ENCODE results near the gene ASAP3. TPM values are rescaled to one million over a fixed set of nuclear protein-coding genes. Genes with fewer than 3 reads are reported as not detected.

Gene ASAP3
- total and polyA plus RNA-seq, 9 of the 15 experiments (the other 6 are each of a cell fraction or from before 2014, with no cell fraction given) = 1.7 to 31.2 (median 17.4) TPM

DNA sequence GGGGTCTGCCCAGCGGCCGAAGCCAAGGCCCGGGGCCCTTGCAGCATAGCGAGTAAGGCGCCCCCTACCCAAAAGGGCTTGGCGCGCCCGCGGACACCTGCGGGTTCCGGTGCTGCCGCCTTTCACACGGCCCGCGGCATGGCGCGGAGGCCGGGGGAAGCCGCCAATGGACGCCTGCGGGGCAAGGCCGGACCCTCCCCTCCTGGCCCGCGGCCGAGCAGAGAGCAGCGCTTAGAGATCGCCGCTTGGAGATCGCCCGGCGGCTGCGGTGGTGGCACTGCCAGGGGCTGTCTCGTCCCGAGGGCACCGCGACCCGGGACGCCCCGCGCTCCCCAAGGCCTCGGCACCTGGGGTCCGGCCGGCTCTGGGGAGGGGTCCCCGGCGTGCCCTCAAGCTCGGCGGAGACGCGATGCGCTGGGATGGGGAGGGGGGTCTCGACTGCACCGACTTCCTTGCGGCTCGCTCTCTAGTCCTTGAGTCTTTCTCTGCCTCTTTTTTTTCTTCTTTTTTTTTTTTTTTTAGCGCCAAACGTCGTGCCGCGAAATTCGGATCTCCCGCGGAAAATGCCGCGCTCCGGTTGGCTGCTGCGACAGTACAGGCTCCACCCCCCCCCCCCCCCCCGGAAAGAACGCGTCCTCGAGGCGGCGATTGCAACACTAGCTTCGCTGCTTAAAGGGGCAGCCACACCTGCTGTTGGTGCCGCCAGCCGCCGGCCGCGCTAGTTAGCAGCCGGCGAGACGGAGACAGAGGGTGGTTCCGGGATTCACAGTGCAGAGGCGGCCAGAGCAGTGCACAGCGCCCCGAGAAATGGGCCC lies 47.0 kb upstream of the ASAP3 start, which contains the start of gene E2F2 (continued):
- TF ChIP-seq ATF7 (IDR thresholded peaks at IDR 0.05) (peak; percentile 67), CBFB (CRISPR knock-in tag; IDR thresholded peaks at IDR 0.05) (peak; percentile 32; the same call in 1 of the 2 replicates), CREBBP (IDR thresholded peaks at IDR 0.05; ENCODE audit: low read depth, low read length) (no peak), TBL1XR1 (IDR thresholded peaks at IDR 0.05; ENCODE audit: low read length in 2 of 2) (peak in 1 of 2 experiments; percentile 16; a peak in 2 of 4 replicates), ZNF75A (CRISPR knock-in tag; IDR thresholded peaks at IDR 0.05) (no peak), MBD2 (IDR thresholded peaks at IDR 0.05; ENCODE audit: borderline replicate concordance, low read depth) (peak; percentile 22; the same call in 1 of the 2 replicates), EHMT2 (IDR thresholded peaks at IDR 0.05) (no peak), ZNF695 (CRISPR knock-in tag; IDR thresholded peaks at IDR 0.05) (no peak)
- TF ChIP-seq, protein P1, sequence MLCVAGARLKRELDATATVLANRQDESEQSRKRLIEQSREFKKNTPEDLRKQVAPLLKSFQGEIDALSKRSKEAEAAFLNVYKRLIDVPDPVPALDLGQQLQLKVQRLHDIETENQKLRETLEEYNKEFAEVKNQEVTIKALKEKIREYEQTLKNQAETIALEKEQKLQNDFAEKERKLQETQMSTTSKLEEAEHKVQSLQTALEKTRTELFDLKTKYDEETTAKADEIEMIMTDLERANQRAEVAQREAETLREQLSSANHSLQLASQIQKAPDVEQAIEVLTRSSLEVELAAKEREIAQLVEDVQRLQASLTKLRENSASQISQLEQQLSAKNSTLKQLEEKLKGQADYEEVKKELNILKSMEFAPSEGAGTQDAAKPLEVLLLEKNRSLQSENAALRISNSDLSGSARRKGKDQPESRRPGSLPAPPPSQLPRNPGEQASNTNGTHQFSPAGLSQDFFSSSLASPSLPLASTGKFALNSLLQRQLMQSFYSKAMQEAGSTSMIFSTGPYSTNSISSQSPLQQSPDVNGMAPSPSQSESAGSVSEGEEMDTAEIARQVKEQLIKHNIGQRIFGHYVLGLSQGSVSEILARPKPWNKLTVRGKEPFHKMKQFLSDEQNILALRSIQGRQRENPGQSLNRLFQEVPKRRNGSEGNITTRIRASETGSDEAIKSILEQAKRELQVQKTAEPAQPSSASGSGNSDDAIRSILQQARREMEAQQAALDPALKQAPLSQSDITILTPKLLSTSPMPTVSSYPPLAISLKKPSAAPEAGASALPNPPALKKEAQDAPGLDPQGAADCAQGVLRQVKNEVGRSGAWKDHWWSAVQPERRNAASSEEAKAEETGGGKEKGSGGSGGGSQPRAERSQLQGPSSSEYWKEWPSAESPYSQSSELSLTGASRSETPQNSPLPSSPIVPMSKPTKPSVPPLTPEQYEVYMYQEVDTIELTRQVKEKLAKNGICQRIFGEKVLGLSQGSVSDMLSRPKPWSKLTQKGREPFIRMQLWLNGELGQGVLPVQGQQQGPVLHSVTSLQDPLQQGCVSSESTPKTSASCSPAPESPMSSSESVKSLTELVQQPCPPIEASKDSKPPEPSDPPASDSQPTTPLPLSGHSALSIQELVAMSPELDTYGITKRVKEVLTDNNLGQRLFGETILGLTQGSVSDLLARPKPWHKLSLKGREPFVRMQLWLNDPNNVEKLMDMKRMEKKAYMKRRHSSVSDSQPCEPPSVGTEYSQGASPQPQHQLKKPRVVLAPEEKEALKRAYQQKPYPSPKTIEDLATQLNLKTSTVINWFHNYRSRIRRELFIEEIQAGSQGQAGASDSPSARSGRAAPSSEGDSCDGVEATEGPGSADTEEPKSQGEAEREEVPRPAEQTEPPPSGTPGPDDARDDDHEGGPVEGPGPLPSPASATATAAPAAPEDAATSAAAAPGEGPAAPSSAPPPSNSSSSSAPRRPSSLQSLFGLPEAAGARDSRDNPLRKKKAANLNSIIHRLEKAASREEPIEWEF (CRISPR knock-in tag; IDR thresholded peaks at IDR 0.05) = no peak
- TF ChIP-seq, protein P2, sequence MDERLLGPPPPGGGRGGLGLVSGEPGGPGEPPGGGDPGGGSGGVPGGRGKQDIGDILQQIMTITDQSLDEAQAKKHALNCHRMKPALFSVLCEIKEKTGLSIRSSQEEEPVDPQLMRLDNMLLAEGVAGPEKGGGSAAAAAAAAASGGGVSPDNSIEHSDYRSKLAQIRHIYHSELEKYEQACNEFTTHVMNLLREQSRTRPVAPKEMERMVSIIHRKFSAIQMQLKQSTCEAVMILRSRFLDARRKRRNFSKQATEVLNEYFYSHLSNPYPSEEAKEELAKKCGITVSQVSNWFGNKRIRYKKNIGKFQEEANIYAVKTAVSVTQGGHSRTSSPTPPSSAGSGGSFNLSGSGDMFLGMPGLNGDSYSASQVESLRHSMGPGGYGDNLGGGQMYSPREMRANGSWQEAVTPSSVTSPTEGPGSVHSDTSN (CRISPR knock-in tag; IDR thresholded peaks at IDR 0.05; ENCODE audit: low read depth) = no peak
- TF ChIP-seq, protein P2 (tag; conservative IDR thresholded peaks at IDR 0.05; ENCODE audit: low read depth) = no peak
